Measurements from ENCODE around the gene DRGX.

DNA sequence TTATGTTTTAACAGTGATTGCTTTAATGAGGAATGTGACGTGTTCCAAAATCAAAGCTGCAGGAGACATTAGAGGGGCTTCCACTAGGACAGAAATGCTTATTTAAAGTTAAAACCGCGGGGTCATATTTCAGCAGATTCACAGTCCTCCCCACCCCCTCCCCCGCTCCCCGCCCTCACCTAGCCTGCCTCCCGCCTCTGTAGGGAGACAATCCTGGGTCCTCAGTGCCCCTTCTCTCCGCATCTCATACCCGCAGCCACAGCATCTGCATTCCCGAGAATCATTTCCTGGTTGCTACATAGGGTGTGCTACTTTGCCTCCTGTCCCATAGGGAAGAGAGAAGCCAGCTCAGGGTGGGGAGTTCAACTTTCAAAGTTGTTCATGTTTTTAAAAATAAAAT lies 3.1 kb upstream of the DRGX start:
- no peak for TF ChIP-seq POLR2A (IDR thresholded peaks at IDR 0.05)
- TF ChIP-seq, protein P1, sequence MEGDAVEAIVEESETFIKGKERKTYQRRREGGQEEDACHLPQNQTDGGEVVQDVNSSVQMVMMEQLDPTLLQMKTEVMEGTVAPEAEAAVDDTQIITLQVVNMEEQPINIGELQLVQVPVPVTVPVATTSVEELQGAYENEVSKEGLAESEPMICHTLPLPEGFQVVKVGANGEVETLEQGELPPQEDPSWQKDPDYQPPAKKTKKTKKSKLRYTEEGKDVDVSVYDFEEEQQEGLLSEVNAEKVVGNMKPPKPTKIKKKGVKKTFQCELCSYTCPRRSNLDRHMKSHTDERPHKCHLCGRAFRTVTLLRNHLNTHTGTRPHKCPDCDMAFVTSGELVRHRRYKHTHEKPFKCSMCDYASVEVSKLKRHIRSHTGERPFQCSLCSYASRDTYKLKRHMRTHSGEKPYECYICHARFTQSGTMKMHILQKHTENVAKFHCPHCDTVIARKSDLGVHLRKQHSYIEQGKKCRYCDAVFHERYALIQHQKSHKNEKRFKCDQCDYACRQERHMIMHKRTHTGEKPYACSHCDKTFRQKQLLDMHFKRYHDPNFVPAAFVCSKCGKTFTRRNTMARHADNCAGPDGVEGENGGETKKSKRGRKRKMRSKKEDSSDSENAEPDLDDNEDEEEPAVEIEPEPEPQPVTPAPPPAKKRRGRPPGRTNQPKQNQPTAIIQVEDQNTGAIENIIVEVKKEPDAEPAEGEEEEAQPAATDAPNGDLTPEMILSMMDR (IDR thresholded peaks at IDR 0.05), result no peak
